Measurements from ENCODE around the gene CAND1. TPM values are rescaled to one million over a fixed set of nuclear protein-coding genes. Genes with fewer than 3 reads are reported as not detected.

Gene CAND1
- polyA plus RNA-seq (2012; ENCODE audit: insufficient read depth, insufficient read length, low read depth), result 69.9 TPM

DNA sequence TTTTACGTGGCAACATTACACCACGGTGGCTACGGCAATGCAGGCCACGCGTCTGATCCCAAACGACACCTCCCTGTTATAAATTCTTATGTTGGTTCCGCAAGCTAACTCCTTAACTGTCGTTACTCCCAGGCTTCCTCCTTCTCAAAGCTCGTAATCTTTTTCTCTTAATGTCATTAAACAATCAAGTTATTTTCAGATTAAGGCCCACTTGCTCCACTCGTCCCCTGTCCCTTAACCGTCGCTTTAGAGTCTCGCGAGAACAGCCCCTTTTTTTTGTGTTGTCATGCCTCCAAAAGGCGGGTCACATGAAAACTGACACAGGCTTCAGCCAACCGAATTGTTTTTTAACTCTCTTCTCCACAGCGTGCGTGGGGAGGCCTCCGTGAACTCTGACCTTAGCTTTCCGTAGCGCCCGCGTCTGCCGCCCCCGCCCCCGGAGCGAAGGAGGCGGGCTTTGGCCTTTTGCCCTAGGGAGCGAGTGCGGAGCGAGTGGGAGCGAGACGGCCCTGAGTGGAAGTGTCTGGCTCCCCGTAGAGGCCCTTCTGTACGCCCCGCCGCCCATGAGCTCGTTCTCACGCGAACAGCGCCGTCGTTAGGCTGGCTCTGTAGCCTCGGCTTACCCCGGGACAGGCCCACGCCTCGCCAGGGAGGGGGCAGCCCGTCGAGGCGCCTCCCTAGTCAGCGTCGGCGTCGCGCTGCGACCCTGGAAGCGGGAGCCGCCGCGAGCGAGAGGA is at the start of gene CAND1:
TSS of gene CAND1 (plus strand) at position 463 of the 737 bp plus-strand sequence. CDS start 360 bp downstream, outside the sequence.
- Histone ChIP-seq H3K4me1 (no peaks in the 10 kb centered on the region; the same call in 1 of the 2 replicates), H3K27me3 (no peaks in the 10 kb centered on the region), H3K36me3 (peaks cover 2% of the 10 kb centered on the region; the same call in 1 of the 2 replicates), H3K9me3 (no peaks in the 10 kb centered on the region), H3K4me3 (ENCODE audit: low read depth, low read length) (peak within 1 kb of the TSS; percentile 94)
- peak; percentile 95 for DNase-seq
- TF ChIP-seq CTCF (IDR thresholded peaks at IDR 0.05; ENCODE audit: low read depth, low read length), result peak; percentile 10; the same call in 1 of the 2 replicates

- peak; percentile 41 for TF ChIP-seq CTCF (IDR thresholded peaks at IDR 0.05; ENCODE audit: low read depth, low read length)
- DNase-seq, result no peak
- Histone ChIP-seq H3K4me1 (no peaks in the 10 kb centered on the region), H3K4me3 (ENCODE audit: low read depth, low read length) (no peak overlapping the region), H3K36me3 (no peaks in the 10 kb centered on the region), H3K27me3 (0 out of 2 replicates have a peak, but pooled peaks cover 7% of the 10 kb centered on the region), H3K9me3 (no peaks in the 10 kb centered on the region)
Measured at GRCh38 chr12:67220065-67220464, 49.1 kb upstream of the CAND1 start.

DNA sequence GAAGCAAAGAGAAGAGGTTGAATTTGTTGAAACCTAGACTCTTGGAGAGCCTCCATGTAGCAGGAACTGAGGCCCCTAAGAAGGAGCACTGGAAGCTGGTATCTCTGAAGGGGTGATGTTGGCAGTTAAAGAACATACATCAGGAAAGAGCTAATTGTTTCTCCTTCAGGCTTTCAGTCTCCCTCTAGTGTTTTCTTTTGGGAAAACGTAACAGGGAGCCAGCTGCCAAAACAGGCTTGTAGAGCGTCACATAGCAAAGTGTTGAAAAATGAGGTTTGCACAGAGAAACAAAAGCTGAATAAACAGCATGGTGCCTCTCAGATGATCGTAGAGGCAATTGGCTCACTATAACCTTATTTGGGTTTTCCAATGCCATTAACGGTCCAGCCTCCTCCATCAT is 46.9 kb upstream of the CAND1 start:
- DNase-seq, result no peak
- peak; percentile 34 for TF ChIP-seq CTCF (IDR thresholded peaks at IDR 0.05; ENCODE audit: low read depth, low read length)
- Histone ChIP-seq H3K27me3 (0 out of 2 replicates have a peak, but pooled peaks cover 6% of the 10 kb centered on the region), H3K36me3 (no peaks in the 10 kb centered on the region), H3K9me3 (no peaks in the 10 kb centered on the region), H3K4me3 (ENCODE audit: low read depth, low read length) (no peak overlapping the region), H3K4me1 (no peaks in the 10 kb centered on the region)

DNA sequence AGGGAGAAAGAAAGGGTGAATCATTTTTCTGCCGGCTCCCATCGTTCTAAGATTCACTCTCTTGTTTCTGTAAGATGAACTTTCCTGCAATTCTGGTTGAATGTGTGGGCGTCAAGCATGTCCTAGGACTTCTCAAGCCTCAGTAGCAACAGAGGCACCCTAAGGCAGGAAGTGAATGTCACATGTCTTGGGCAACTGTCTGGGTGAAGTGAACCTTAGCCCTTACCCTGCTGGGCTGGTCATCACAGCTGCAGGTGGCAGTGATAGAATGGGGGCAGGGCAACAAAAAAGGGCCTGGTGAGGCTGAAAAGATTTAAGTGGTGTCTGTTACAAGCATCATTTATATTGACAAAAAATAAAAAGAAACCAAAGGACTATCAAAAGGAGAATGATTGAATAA is 45.9 kb upstream of the CAND1 start:
- TF ChIP-seq CTCF (IDR thresholded peaks at IDR 0.05; ENCODE audit: low read depth, low read length), result no peak
- no peaks in the 10 kb centered on the region for H3K4me1 ChIP-seq
- no peak for DNase-seq
- no peaks in the 10 kb centered on the region for H3K9me3 ChIP-seq
- no peaks in the 10 kb centered on the region for H3K27me3 ChIP-seq
- H3K4me3 ChIP-seq (ENCODE audit: low read depth, low read length), result no peak overlapping the region
- H3K36me3 ChIP-seq, result no peaks in the 10 kb centered on the region

GRCh38 chr12:67237231-67237630 is 31.9 kb upstream of the CAND1 start:
- H3K27me3 ChIP-seq, result no peaks in the 10 kb centered on the region
- H3K36me3 ChIP-seq, result no peaks in the 10 kb centered on the region
- H3K4me1 ChIP-seq, result no peaks in the 10 kb centered on the region
- no peak for TF ChIP-seq CTCF (IDR thresholded peaks at IDR 0.05; ENCODE audit: low read depth, low read length)
- DNase-seq, result no peak
- H3K9me3 ChIP-seq, result no peaks in the 10 kb centered on the region
- no peak overlapping the region for H3K4me3 ChIP-seq (ENCODE audit: low read depth, low read length)

DNA sequence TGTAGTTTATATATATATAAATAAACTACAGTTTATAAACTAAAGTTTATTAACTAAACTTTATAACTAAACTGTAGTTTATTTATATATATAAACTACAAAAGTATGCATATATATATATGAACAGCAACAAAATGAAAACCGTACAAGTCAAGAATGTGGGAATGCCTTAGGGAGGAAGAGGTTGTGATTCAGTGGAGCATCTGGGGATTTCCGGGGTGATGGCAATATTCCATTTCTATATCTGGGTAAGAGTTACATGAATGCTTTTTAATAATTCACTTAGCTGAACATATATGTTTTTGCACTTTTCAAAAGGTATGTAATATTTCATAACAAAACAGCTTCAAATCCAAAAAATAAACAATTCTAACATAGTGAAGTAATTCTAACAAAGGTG is 30.1 kb upstream of the CAND1 start:
- no peaks in the 10 kb centered on the region for H3K4me1 ChIP-seq
- no peaks in the 10 kb centered on the region for H3K9me3 ChIP-seq
- DNase-seq, result no peak
- H3K4me3 ChIP-seq (ENCODE audit: low read depth, low read length), result no peak overlapping the region
- no peaks in the 10 kb centered on the region for H3K36me3 ChIP-seq
- TF ChIP-seq CTCF (IDR thresholded peaks at IDR 0.05; ENCODE audit: low read depth, low read length), result no peak
- no peaks in the 10 kb centered on the region for H3K27me3 ChIP-seq

Measured in BE2C (cell line).